GM12891 (cell line): ENCODE measurements around the gene RTN4RL1.
A peak's percentile ranks its signal among the peaks of the same experiment; 100 is the strongest.

ENCODE experiments used
- POLR2A ChIP-seq: IDR thresholded peaks from 2 replicates; pipeline ENCODE4 v1.6.1; 2011; ENCODE audit warnings: low read depth, low read length, control low read depth
- POLR2AphosphoS5 ChIP-seq: IDR thresholded peaks from 2 replicates; pipeline ENCODE4 v1.6.1; 2011; ENCODE audit warnings: low read depth, low read length, control low read depth
- POU2F2 ChIP-seq: IDR thresholded peaks from 2 replicates; pipeline ENCODE4 v1.6.1; 2011; ENCODE audit warnings: low read depth, mild to moderate bottlenecking, control low read depth, low read length, moderate library complexity
- TAF1 ChIP-seq: IDR thresholded peaks from 2 replicates; pipeline ENCODE4 v1.6.1; 2011; ENCODE audit warnings: low read depth, low read length, control low read depth

GRCh38 chr17:2070241-2071023, 45.3 kb upstream of the RTN4RL1 start:
- peak; percentile 52 for TF ChIP-seq POLR2A
- TF ChIP-seq TAF1, result 0 out of 2 replicates have a peak, but pooled peaks have one; percentile 26
- peak; percentile 66 for TF ChIP-seq POLR2AphosphoS5
- peak; percentile 92 for TF ChIP-seq POU2F2
